Stimulated activated naive CD8-positive, alpha-beta T cell treated with anti-CD3 and anti-CD28 coated beads, Interleukin-15, Interleukin-2, amounts not matched to agents 100 ng/mL and 50 ng/mL, for 24 hours (primary cell): Measurements from ENCODE around the gene MCRS1.
A peak's percentile ranks its signal among the peaks of the same experiment; 100 is the strongest.

Experiments used
- H3K27ac Mint-ChIP-seq: one replicate; pipeline ENCODE4 v1.8.0; 2021; ENCODE audit warnings: mild to moderate bottlenecking, mixed read lengths
- H3K27me3 Mint-ChIP-seq: one replicate; pipeline ENCODE4 v1.8.0; 2021; ENCODE audit warnings: mixed read lengths
- H3K36me3 Mint-ChIP-seq: one replicate; pipeline ENCODE4 v1.8.0; 2021; ENCODE audit warnings: low read depth, mixed read lengths
- H3K4me1 Mint-ChIP-seq: one replicate; pipeline ENCODE4 v1.8.0; 2021; ENCODE audit warnings: low read depth, mixed read lengths
- H3K4me3 Mint-ChIP-seq: one replicate; pipeline ENCODE4 v1.8.0; 2021; ENCODE audit warnings: mild to moderate bottlenecking, mixed read lengths
- H3K9me3 Mint-ChIP-seq: one replicate; pipeline ENCODE4 v1.8.0; 2021; ENCODE audit warnings: mixed read lengths

The MCRS1 gene

DNA sequence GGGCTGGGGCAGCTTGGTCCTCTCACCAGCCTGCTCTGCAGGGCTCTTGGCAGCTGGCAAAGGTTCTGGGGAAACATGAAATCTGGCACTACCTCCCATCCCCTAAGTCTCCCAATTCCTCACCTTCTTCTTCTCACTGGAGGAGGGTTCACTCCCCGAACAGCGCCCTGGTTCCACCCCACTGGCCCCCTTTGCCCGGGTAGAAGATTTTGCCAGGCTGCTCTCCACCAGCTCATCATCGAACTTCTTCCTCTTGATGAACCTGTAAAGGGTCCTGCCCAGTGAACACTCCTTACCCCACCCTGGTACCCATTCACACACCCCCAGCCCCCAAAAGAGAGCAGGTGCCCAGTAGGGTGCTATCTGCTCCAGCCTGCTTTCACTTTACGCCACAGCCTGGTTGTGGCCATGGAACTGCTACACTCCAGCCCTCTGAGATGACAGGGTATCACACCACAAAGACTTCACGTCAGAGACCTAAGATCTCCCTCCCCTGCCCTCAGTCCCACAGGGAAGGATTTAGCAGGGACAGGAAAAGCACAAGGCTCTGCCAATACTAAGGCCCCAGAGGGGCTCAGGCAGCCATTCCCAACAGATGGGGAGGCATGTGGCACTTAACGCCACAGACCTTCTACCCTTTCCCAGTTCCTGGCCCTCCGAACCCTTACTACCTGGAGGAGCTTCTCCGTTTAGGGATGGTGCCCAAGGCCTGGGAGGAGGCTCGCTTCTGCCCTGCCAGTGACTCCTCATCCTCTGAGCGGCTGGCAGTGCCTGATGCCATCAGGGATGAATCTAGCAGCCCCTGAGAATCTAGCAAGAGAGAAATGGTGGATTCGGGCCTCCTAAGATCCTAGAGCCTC lies 2.3 kb downstream of the MCRS1 start:
- Mint-ChIP-seq H3K27ac (no peak overlapping the region), H3K4me3 (no peak overlapping the region), H3K9me3 (no peaks in the 10 kb centered on the region), H3K4me1 (peaks cover 77% of the 10 kb centered on the region), H3K36me3 (peaks cover 32% of the 10 kb centered on the region), H3K27me3 (no peaks in the 10 kb centered on the region)

DNA sequence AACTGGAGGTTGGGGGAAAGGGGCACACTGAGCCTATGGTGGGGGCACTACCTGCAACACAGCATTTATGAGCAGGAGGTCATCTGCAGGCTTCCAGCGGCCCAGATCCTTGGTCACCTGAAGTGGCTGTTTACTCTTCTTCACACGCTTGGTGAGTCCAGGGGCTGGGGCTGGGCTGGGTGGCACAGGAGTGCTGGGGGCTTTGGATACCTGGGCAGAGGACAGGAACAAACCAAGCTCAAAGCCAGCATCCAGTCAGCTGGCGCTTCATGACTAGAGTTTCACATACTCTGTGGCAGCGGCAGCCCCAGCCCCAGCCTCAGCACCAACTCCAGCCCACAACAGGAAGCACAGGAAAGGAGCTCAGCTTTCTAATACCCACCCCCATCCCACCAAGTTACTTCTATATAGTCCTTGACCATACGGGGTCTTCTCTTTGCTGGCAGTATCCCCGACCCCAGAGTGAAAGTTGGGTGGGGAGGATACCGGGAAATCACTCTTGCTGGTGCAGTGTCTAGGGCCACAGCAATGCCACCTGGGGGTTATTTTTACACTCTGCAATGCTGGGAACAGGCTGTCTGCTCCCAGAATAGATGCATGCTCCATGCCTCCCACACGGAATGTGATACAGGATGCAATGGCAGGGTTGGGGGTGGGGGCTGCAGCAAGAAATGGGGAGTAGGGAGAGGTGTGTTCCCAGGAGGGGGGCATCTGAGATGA lies 3.1 kb downstream of the MCRS1 start:
- no peak overlapping the region for H3K4me3 Mint-ChIP-seq

DNA sequence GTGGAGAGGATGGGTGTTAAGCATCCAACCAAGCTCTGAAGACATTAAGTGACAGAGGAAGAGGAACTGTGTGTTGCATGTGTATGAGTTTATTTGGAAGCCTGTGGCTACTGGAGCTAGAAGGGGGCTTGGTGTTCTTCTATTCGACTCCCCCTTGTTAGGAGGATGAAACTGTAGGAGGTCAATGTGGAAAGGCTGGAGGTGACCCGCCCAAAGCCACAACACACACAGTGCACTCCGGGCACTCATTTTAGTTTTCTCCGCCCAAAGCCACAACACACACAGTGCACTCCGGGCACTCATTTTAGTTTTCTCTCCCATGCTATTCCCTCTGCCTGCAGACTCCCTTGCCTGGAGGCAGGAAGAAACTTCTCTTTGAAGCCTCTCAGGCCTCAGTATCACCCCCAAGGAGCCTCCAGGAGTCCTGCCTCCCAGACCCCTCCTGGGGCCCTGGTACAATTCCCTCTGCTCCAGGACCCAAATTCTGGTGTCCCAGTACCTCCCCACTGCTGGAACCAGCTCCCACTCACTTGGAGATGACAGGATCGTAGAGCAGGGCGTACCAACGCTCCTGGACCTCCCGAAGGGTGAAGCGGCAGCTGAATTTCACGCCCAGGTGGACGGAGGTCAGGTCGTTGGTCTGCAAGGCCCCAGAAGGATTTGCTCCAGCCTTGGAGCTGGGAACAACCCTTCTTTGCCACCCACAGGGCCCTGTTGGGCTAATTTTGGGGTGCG lies 3.8 kb downstream of the MCRS1 start:
- H3K27me3 Mint-ChIP-seq: no peaks in the 10 kb centered on the region
- H3K9me3 Mint-ChIP-seq: no peaks in the 10 kb centered on the region
- H3K27ac Mint-ChIP-seq: no peak overlapping the region
- peaks cover 74% of the 10 kb centered on the region for H3K4me1 Mint-ChIP-seq
- peaks cover 41% of the 10 kb centered on the region for H3K36me3 Mint-ChIP-seq
- no peak overlapping the region for H3K4me3 Mint-ChIP-seq

More for the DNA sequence above, 3.1 kb downstream of the MCRS1 start:
- Mint-ChIP-seq H3K27me3 (no peaks in the 10 kb centered on the region), H3K9me3 (no peaks in the 10 kb centered on the region), H3K36me3 (peaks cover 38% of the 10 kb centered on the region), H3K4me1 (peaks cover 76% of the 10 kb centered on the region), H3K27ac (no peak overlapping the region)

DNA sequence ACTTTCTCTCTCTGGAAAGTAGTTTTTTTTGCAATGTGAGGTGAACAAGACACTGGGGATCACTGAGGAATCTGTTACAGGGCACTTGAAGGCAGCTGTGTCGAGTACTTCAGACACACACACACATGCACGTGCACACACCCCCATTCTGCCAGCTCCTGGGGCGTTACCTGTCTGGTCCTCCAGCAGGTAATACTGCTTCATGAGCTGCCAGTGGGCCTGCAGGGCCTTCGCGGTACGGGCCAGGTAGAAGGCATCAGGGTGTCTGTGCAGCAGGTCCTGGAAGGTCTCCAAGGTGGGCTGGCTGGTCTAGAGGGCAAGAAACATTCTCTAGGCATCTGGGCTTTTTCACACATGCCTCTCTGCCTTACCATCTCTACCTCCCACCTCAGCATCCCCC lies 5.1 kb downstream of the MCRS1 start:
- H3K9me3 Mint-ChIP-seq: no peaks in the 10 kb centered on the region
- H3K4me1 Mint-ChIP-seq: peaks cover 64% of the 10 kb centered on the region
- H3K4me3 Mint-ChIP-seq: no peak overlapping the region
- H3K27me3 Mint-ChIP-seq: no peaks in the 10 kb centered on the region
- no peak overlapping the region for H3K27ac Mint-ChIP-seq
- H3K36me3 Mint-ChIP-seq: peaks cover 46% of the 10 kb centered on the region

DNA sequence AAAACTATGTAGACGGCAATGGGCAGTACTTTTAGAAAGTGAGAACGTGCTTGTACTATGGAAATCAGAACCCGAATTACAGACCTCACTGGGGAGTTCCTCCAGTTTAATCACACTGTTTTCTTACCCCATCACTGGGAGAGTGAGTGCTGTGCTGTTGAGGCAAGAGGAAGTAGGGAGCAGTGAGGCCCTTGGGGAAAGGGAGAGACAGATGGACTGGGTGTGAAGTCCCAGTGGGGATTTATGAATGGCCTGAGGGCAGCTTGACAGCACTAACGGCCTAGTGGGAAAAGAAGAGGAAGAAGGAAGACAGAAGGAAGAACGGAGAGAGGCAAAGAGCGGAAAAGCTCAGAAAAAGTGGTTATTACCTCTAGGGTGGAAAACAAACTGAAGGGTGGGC lies 5.7 kb downstream of the MCRS1 start:
- Mint-ChIP-seq H3K36me3 (peaks cover 46% of the 10 kb centered on the region), H3K27ac (peak overlapping the region; percentile 3), H3K4me3 (no peak overlapping the region), H3K9me3 (no peaks in the 10 kb centered on the region), H3K27me3 (no peaks in the 10 kb centered on the region), H3K4me1 (peaks cover 58% of the 10 kb centered on the region)

DNA sequence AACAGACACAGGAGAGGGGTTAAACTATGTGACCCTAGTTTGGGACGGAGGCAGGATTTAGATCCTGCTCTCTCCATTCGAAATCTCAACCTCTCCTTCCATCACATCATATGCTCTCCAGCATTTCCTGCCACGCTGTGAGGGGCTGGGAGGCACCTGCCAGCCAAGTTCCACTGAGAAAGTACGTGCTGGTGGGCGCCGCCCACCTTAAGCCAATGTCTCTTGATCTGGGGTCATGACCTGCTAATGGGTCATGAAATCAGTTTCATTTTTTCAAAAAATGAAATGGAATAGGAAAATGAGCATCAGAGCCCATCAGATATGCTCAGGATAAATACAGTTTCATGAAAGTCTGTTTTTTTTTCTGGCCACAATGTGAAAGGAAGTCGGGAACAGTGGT lies 7.2 kb downstream of the MCRS1 start:
- H3K27me3 Mint-ChIP-seq: no peaks in the 10 kb centered on the region
- no peaks in the 10 kb centered on the region for H3K9me3 Mint-ChIP-seq
- peak overlapping the region; percentile 33 for H3K4me3 Mint-ChIP-seq
- H3K4me1 Mint-ChIP-seq: peaks cover 47% of the 10 kb centered on the region
- peaks cover 46% of the 10 kb centered on the region for H3K36me3 Mint-ChIP-seq
- peak overlapping the region; percentile 66 for H3K27ac Mint-ChIP-seq

DNA sequence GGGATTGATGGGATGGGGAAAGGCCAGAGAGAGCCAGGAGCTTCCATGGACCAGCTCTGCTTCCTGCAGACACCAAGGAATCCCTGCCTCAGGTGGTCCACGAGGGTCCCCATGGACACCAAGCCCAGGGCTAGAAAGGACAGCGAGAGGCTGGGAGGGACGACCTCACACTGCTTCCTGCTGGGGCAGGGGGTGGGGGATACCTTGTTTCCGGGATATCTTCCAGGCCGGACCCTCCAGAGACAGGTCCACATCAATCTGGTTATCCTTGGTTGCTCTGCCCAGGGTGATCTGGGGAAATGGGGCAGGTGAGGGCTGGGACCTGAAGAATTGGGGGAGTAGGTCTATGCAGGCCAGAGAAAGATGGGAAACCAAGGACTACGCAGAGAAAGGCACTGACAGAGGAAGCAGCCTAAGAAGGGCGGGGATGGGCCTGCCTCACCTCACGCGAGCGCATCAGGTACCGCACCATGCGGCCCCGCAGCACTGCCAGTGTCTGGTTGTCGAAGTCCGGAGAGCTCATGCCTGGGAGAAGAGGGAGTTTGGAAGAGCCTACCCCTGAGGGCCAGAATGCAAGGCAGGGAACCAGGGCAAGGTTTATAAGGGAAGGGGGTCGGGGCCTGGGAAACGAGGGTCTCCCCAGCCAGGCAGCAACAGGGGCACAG lies 8.8 kb downstream of the MCRS1 start:
- Mint-ChIP-seq H3K36me3 (peaks cover 42% of the 10 kb centered on the region), H3K9me3 (no peaks in the 10 kb centered on the region), H3K27me3 (no peaks in the 10 kb centered on the region), H3K4me1 (peaks cover 31% of the 10 kb centered on the region), H3K4me3 (no peak overlapping the region), H3K27ac (no peak overlapping the region)

DNA sequence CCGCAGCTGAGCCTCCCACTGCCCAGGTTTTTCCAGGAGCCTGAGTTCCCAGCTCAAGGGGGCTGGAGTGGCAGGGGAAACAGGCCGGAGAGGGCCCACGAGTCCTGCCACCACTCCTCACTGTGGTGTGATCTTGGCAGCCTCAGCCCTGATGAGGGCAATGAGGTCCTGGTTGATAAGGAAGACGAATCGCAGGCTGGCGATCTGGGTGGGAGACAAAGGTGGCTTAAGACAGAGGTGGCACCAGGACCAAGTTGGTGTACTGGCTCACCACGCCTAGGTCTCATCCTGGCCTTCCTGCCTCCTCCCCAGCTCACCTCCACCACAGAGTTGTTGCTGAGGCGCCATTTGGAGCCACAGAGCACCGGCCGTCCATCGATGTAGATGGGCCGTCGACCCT lies 9.4 kb downstream of the MCRS1 start:
- Mint-ChIP-seq H3K27me3 (no peaks in the 10 kb centered on the region), H3K4me1 (peaks cover 26% of the 10 kb centered on the region), H3K4me3 (no peak overlapping the region), H3K27ac (no peak overlapping the region), H3K36me3 (peaks cover 36% of the 10 kb centered on the region), H3K9me3 (no peaks in the 10 kb centered on the region)

DNA sequence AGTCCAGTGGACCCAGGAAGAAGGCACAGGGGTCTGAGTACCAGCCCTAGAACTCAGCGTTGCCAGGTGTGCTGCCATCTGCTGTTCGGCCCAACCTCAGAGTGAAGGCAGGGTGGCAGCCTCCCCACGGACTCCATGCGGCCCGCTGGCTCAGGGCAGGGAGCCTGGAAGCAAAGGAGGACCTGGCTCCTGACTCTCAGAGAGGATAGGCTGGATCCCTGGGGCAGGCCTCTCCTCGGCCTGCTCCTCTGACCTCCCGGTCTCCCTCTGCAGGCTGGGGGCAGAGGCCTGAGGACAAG lies 10.1 kb downstream of the MCRS1 start:
- Mint-ChIP-seq H3K36me3 (peaks cover 32% of the 10 kb centered on the region), H3K27me3 (no peaks in the 10 kb centered on the region), H3K4me1 (peaks cover 26% of the 10 kb centered on the region), H3K9me3 (no peaks in the 10 kb centered on the region), H3K27ac (no peak overlapping the region), H3K4me3 (no peak overlapping the region)

DNA sequence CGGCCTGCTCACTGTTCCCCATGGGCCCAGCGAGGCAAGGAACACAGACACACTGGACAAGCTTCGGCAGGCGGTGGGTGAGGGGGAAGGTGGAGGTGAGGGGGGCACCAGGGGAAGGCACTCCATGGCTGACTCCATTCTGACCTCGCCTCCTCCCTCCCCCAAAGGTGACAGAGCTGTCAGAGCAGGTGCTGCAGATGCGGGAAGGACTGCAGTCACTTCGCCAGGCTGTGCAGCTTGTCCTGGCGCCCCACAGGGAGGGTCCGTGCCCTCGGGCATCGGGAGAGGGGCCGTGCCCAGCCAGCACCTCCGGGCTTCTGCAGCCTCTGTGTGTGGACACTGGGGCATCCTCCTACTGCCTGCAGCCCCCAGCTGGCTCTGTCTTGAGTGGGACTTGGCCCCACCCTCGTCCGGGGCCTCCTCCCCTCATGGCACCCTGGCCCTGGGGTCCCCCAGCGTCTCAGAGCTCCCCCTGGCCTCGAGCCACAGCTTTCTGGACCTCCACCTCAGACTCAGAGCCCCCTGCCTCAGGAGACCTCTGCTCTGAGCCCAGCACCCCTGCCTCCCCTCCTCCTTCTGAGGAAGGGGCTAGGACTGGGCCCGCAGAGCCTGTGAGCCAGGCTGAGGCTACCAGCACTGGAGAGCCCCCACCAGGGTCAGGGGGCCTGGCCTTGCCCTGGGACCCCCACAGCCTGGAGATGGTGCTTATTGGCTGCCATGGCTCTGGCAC lies 10.6 kb downstream of the MCRS1 start:
- H3K9me3 Mint-ChIP-seq: no peaks in the 10 kb centered on the region
- no peak overlapping the region for H3K27ac Mint-ChIP-seq
- no peaks in the 10 kb centered on the region for H3K27me3 Mint-ChIP-seq
- H3K4me1 Mint-ChIP-seq: peaks cover 22% of the 10 kb centered on the region
- H3K36me3 Mint-ChIP-seq: peaks cover 27% of the 10 kb centered on the region
- no peak overlapping the region for H3K4me3 Mint-ChIP-seq

DNA sequence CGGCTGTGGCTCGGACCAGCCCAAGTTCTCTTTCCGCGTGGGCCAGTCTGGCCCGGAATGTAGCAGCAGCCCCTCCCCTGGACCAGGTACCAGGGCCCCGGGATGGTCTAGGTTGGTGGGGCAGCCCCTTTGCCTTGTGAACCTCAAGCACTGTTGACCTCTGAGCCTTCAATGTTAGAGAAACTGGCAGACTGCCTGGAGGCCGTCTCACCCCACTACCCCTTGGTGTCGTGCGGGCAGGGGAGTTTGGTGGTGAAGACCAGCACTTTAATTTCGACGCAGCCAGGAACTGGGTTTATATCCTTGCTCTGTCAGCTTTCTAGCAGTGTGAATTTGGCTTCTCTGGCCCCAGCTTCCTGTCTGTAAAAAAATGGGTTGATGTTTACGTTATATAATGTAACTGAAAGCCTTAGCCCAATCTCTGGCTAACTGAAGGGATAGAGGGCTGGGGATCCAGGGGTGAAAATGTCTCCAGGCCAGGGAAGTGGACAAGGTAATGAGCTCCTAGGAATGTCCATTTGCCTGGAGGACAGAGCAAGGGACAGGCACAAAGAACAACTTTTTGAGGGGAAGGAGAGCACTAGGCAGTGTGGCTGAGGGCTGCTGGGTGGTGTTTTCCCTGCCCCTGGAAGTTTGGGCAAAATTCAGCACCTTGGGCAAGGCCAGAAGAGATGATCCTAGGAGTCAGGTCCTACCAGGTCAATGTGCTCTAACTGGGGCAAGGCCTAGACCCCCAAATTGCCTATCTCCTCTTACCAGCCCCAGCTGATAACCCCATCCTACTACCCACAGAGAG lies 11.4 kb downstream of the MCRS1 start:
- no peaks in the 10 kb centered on the region for H3K9me3 Mint-ChIP-seq
- no peaks in the 10 kb centered on the region for H3K27me3 Mint-ChIP-seq
- H3K4me3 Mint-ChIP-seq: no peak overlapping the region
- peaks cover 15% of the 10 kb centered on the region for H3K4me1 Mint-ChIP-seq
- peaks cover 21% of the 10 kb centered on the region for H3K36me3 Mint-ChIP-seq
- no peak overlapping the region for H3K27ac Mint-ChIP-seq

DNA sequence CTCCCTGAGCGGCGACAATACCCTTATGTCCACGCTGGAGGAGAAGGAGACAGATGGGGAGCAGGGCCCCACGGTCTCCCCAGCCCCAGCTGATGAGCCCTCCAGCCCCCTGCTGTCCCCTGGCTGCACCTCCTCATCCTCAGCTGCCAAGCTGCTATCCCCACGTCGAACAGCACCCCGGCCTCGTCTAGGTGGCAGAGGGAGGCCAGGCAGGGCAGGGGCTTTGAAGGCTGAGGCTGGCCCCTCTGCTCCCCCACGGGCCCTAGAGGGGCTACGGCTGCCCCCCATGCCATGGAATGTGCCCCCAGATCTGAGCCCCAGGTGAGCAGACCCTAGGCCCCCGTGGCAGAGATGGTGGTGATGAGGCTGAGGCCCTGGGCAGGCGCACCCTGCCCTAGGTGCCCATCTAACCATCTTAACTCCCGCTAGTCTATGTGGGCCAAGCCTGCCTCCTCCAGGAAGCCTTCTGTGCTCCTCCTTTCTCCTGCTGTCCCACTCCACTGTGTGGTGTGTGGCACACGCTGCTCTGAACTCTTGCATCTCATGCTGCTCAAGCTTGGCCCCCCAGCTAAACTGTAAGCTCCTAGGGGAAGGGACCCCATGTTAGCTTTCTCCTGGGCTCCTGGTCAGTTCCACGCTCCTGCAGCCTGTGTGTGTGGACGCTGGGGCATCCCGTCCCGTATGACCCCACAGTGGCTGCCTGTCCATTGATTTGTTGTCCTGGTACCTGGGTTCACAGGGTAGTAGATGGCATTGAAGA lies 12.1 kb downstream of the MCRS1 start:
- Mint-ChIP-seq H3K36me3 (peaks cover 18% of the 10 kb centered on the region), H3K4me3 (no peak overlapping the region), H3K4me1 (peaks cover 7% of the 10 kb centered on the region), H3K27ac (peak overlapping the region; percentile 70), H3K27me3 (no peaks in the 10 kb centered on the region), H3K9me3 (no peaks in the 10 kb centered on the region)

DNA sequence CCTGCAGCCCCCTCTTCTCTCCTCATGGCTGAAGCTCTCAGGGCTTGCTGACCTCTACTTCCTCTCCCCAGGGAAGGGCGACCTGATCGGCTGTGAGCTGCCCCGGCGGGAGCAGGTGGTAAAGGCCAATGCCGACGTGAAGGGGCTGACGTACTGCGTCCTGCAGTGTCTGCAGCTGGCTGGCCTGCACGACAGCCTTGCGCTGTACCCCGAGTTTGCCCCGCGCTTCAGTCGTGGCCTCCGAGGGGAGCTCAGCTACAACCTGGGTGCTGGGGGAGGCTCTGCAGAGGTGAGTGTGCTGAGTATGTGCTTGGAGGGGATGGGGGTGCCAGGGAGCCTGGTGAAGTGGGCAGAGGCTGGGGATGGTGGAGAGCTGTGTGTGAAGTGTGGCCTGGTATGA lies 13.7 kb downstream of the MCRS1 start:
- no peak overlapping the region for H3K4me3 Mint-ChIP-seq
- no peaks in the 10 kb centered on the region for H3K4me1 Mint-ChIP-seq
- no peak overlapping the region for H3K27ac Mint-ChIP-seq
- H3K36me3 Mint-ChIP-seq: peaks cover 10% of the 10 kb centered on the region
- no peaks in the 10 kb centered on the region for H3K27me3 Mint-ChIP-seq
- H3K9me3 Mint-ChIP-seq: no peaks in the 10 kb centered on the region
